22Rv1 (cell line): ENCODE results near the gene NIPAL3.

Experiments used
- CTCF ChIP-seq: fragments of 450-650 bp; IDR thresholded peaks from 2 replicates; pipeline ENCODE4 v1.5.1; 2017; ENCODE audit warnings: mild to moderate bottlenecking
- ZFX ChIP-seq: fragments of 450-650 bp; IDR thresholded peaks from 2 replicates; pipeline ENCODE4 v1.6.1; 2017; ENCODE audit warnings: antibody characterized with exemption, borderline replicate concordance

- TF ChIP-seq CTCF (no peak), ZFX (no peak)
Measured at GRCh38 chr1:24517898-24518297, 102.3 kb downstream of the NIPAL3 start.
